Endothelial cell of umbilical vein (primary cell): ENCODE results near the gene TCF7.

Experiments used
- CTCF ChIP-seq, 2 donors: IDR thresholded peaks; 1 replicate in 1 of 2; 2 replicates in 1 of 2; pipeline ENCODE4 v1.5.1; 2011; ENCODE audit warnings: low read length in 2 of 2, mild to moderate bottlenecking in 2 of 2, moderate library complexity in 2 of 2, control low read depth in 1 of 2, inconsistent platforms in 1 of 2, low read depth in 1 of 2; ENCODE audit not compliant: insufficient read depth in 1 of 2; ENCODE audit errors: extremely low read depth in 1 of 2
- EZH2 ChIP-seq: IDR thresholded peaks from 2 replicates; pipeline ENCODE4 v1.6.1; 2012; ENCODE audit warnings: borderline replicate concordance, low read depth, mild to moderate bottlenecking, moderate library complexity, low read length, inconsistent platforms; ENCODE audit not compliant: severe bottlenecking
- MAX ChIP-seq: IDR thresholded peaks from 2 replicates; pipeline ENCODE4 v1.6.1; 2011; ENCODE audit not compliant: insufficient read depth, insufficient read length
- POLR2A ChIP-seq: IDR thresholded peaks from 2 replicates; pipeline ENCODE4 v1.6.1; 2012; ENCODE audit warnings: low read depth, mild to moderate bottlenecking, control low read depth, low read length
- POLR2AphosphoS5 ChIP-seq: IDR thresholded peaks from 2 replicates; pipeline ENCODE4 v1.6.1; 2012; ENCODE audit warnings: low read depth, mild to moderate bottlenecking, control low read depth, low read length, moderate library complexity; ENCODE audit not compliant: insufficient read depth

GRCh38 chr5:134139377-134139851 lies 24.9 kb downstream of the TCF7 start:
- TF ChIP-seq POLR2A (no peak), POLR2AphosphoS5 (no peak), CTCF (IDR thresholded peaks at IDR 0.05; ENCODE audit: extremely low read depth in 1 of 2, insufficient read depth in 1 of 2, low read depth in 1 of 2, low read length in 2 of 2) (no peak), EZH2 (no peak), MAX (no peak)
